GM12878 (cell line): ENCODE results near the gene KIF5A. TPM values are rescaled to one million over a fixed set of nuclear protein-coding genes. Genes with fewer than 3 reads are reported as not detected.

Source experiments
- ATF2 ChIP-seq: IDR thresholded peaks from 2 replicates; pipeline ENCODE4 v1.6.1; 2012; ENCODE audit warnings: low read length, inconsistent platforms
- DPF2 ChIP-seq: fragments of 450-650 bp; IDR thresholded peaks from 2 replicates; pipeline ENCODE4 v1.6.1; 2017; ENCODE audit warnings: mild to moderate bottlenecking
- HCFC1 ChIP-seq: fragments of 150-350 bp; IDR thresholded peaks from 2 replicates; pipeline ENCODE4 v1.6.1; 2014; ENCODE audit warnings: low read length
- NR2C2 ChIP-seq: IDR thresholded peaks from 2 replicates; pipeline ENCODE4 v1.6.1; 2011; ENCODE audit warnings: borderline replicate concordance, low read depth; ENCODE audit not compliant: control insufficient read depth, insufficient read length
- NR2F1 ChIP-seq: fragments of 450-650 bp; conservative IDR thresholded peaks from 2 replicates; pipeline ENCODE4 v1.6.1; 2017; ENCODE audit warnings: mild to moderate bottlenecking
- POLR2AphosphoS2 ChIP-seq: IDR thresholded peaks from 2 replicates; pipeline ENCODE4 v1.6.1; 2011; ENCODE audit warnings: low read depth, mild to moderate bottlenecking, low read length, improper control_type of control experiment, moderate library complexity
- RELA ChIP-seq: fragments of 450-650 bp; IDR thresholded peaks from 2 replicates; pipeline ENCODE4 v1.8.0; 2014; ENCODE audit warnings: borderline replicate concordance; ENCODE audit not compliant: partially characterized antibody
- ZNF622 ChIP-seq: fragments of 450-650 bp; IDR thresholded peaks from 2 replicates; pipeline ENCODE4 v1.6.1; 2017; ENCODE audit warnings: mild to moderate bottlenecking, inconsistent platforms
- polyA plus RNA-seq, 11 experiments: library from polyadenylated mRNA; depleted of rRNA in 4 of 11; unstranded in 6 of 11; stranded (reverse) in 5 of 11; fragments of >200 nt; fragmentation: Nextera tagmentation in 4 of 11; fragmentation: Illumina TruSeq in 1 of 11; extraction: Ambion mirVana in 4 of 11; extraction: Trizol in 1 of 11; gene quantifications; 1 replicate in 1 of 11; 2 replicates in 10 of 11; pipeline versions ENCODE4 v1.2.1 to v1.2.3, GENCODE V29; 2011 to 2016; ENCODE audit warnings: inconsistent platforms in 2 of 11, missing spikeins in 2 of 11, low read depth in 1 of 11
- total RNA-seq, 4 experiments: library from RNA; depleted of rRNA in 3 of 4; stranded (reverse); fragments of >200 nt in 3 of 4; fragmentation: Illumina TruSeq in 1 of 4; extraction: Trizol in 1 of 4; gene quantifications; 2 replicates each; pipeline versions ENCODE4 v1.2.1 to v1.2.3, GENCODE V29; 2013 to 2021
- TF ChIP-seq, protein P1 (sequence below): fragments of 450-650 bp; IDR thresholded peaks from 2 replicates; pipeline ENCODE4 v1.6.1; 2016; ENCODE audit warnings: mild to moderate bottlenecking, moderate library complexity, borderline replicate concordance
- TF ChIP-seq, protein P2 (sequence below): fragments of 450-650 bp; IDR thresholded peaks from 2 replicates; pipeline ENCODE4 v1.6.1; 2017; ENCODE audit warnings: antibody characterized with exemption, mild to moderate bottlenecking, moderate library complexity

The KIF5A gene
- total and polyA plus RNA-seq, 10 of the 15 experiments (the other 5 are each of a cell fraction or from before 2014, with no cell fraction given), result 0.35 to 2.9 (median 0.97) TPM

GRCh38 chr12:57546438-57547287 lies 3.2 kb upstream of the KIF5A start, which contains the start of gene DCTN2 (continued):
- TF ChIP-seq, protein P1, sequence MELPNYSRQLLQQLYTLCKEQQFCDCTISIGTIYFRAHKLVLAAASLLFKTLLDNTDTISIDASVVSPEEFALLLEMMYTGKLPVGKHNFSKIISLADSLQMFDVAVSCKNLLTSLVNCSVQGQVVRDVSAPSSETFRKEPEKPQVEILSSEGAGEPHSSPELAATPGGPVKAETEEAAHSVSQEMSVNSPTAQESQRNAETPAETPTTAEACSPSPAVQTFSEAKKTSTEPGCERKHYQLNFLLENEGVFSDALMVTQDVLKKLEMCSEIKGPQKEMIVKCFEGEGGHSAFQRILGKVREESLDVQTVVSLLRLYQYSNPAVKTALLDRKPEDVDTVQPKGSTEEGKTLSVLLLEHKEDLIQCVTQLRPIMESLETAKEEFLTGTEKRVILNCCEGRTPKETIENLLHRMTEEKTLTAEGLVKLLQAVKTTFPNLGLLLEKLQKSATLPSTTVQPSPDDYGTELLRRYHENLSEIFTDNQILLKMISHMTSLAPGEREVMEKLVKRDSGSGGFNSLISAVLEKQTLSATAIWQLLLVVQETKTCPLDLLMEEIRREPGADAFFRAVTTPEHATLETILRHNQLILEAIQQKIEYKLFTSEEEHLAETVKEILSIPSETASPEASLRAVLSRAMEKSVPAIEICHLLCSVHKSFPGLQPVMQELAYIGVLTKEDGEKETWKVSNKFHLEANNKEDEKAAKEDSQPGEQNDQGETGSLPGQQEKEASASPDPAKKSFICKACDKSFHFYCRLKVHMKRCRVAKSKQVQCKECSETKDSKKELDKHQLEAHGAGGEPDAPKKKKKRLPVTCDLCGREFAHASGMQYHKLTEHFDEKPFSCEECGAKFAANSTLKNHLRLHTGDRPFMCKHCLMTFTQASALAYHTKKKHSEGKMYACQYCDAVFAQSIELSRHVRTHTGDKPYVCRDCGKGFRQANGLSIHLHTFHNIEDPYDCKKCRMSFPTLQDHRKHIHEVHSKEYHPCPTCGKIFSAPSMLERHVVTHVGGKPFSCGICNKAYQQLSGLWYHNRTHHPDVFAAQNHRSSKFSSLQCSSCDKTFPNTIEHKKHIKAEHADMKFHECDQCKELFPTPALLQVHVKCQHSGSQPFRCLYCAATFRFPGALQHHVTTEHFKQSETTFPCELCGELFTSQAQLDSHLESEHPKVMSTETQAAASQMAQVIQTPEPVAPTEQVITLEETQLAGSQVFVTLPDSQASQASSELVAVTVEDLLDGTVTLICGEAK, result no peak
- TF ChIP-seq NR2C2 (no peak), ATF2 (no peak), POLR2AphosphoS2 (no peak), HCFC1 (no peak), RELA (peak; percentile 38), ZNF622 (no peak), DPF2 (no peak), NR2F1 (0 out of 2 replicates have a peak, but pooled peaks have one; percentile 14)
- TF ChIP-seq, protein P2, sequence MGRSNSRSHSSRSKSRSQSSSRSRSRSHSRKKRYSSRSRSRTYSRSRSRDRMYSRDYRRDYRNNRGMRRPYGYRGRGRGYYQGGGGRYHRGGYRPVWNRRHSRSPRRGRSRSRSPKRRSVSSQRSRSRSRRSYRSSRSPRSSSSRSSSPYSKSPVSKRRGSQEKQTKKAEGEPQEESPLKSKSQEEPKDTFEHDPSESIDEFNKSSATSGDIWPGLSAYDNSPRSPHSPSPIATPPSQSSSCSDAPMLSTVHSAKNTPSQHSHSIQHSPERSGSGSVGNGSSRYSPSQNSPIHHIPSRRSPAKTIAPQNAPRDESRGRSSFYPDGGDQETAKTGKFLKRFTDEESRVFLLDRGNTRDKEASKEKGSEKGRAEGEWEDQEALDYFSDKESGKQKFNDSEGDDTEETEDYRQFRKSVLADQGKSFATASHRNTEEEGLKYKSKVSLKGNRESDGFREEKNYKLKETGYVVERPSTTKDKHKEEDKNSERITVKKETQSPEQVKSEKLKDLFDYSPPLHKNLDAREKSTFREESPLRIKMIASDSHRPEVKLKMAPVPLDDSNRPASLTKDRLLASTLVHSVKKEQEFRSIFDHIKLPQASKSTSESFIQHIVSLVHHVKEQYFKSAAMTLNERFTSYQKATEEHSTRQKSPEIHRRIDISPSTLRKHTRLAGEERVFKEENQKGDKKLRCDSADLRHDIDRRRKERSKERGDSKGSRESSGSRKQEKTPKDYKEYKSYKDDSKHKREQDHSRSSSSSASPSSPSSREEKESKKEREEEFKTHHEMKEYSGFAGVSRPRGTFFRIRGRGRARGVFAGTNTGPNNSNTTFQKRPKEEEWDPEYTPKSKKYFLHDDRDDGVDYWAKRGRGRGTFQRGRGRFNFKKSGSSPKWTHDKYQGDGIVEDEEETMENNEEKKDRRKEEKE, result no peak
